Lower leg skin (tissue), 3 donors: Measurements from ENCODE around the gene DNAH8.

ENCODE experiments used
- POLR2A ChIP-seq, 2 donors: fragments of 450-650 bp; IDR thresholded peaks; one replicate each; pipeline ENCODE4 v1.6.1; 2016 to 2017; ENCODE audit warnings: antibody characterized with exemption in 2 of 2, mild to moderate bottlenecking in 1 of 2, moderate library complexity in 1 of 2
- TF ChIP-seq, protein P1 (sequence below), 3 donors: fragments of 450-650 bp; IDR thresholded peaks; one replicate each; pipeline ENCODE4 v1.5.1; 2016; ENCODE audit warnings: antibody characterized with exemption in 3 of 3, mild to moderate bottlenecking in 3 of 3, moderate library complexity in 2 of 3

DNA sequence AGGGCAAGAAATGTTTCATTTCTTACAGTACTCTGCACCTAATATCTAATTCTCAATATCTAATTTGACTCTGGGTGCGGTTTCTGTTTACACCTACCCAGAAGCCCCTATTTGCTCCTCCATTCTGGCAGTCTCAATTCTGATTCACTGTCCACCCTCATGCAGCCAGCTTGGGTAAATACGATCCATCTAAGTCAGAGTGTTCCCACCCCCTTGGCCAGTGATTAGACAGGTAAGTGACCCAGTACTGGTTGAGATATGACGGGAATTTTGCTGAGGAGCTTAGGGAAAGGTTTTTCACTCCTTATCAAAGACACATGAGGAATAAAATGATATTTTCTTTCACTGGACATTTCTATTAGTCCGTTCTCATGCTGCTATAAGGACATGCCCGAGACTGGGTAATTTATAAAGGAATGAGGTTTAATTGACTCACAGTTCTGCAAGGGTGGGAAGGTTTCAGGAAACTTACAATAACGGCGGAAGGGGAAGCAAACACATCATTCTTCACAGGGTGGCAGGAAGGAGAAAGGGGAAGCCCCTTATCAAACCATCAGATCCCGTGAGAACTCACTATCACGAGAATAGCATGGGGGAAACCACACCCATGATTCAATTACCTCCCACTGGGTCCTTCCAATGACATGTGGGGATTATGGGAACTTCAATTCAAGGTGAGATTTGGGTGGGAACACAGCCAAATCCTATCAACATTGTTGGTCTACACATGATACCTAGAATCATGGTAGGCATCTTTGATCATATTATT lies 41.5 kb upstream of the DNAH8 start:
- TF ChIP-seq, protein P1, sequence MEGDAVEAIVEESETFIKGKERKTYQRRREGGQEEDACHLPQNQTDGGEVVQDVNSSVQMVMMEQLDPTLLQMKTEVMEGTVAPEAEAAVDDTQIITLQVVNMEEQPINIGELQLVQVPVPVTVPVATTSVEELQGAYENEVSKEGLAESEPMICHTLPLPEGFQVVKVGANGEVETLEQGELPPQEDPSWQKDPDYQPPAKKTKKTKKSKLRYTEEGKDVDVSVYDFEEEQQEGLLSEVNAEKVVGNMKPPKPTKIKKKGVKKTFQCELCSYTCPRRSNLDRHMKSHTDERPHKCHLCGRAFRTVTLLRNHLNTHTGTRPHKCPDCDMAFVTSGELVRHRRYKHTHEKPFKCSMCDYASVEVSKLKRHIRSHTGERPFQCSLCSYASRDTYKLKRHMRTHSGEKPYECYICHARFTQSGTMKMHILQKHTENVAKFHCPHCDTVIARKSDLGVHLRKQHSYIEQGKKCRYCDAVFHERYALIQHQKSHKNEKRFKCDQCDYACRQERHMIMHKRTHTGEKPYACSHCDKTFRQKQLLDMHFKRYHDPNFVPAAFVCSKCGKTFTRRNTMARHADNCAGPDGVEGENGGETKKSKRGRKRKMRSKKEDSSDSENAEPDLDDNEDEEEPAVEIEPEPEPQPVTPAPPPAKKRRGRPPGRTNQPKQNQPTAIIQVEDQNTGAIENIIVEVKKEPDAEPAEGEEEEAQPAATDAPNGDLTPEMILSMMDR (IDR thresholded peaks at IDR 0.05), result no peak
- no peak for TF ChIP-seq POLR2A (IDR thresholded peaks at IDR 0.05)
